GM11168 (cell line): Measurements from ENCODE around the gene GRIN3A.
"Not testable (repeated sequence)": the region's sequence is repeated elsewhere in the genome, so short reads cannot be mapped to it uniquely, and the experiment has no call there.

Source experiments
- in situ Hi-C: fragments of 300-500 bp; cut with MboI; formaldehyde crosslinking; loops from one replicate; pipeline ENCODE4 v1.12.0; 2022; ENCODE audit warnings: low sequenced_read_pairs; ENCODE audit not compliant: unreplicated experiment

The GRIN3A gene

GRCh38 chr9:101636247-101636646, 102.2 kb downstream of the GRIN3A start:
- in situ Hi-C loops, result no loop called here

GRCh38 chr9:101635473-101635872, 103.0 kb downstream of the GRIN3A start:
- in situ Hi-C loops, result no loop called here

GRCh38 chr9:101634741-101635409, 103.6 kb downstream of the GRIN3A start:
- in situ Hi-C loops, result no loop called here

GRCh38 chr9:101632611-101633010, 105.8 kb downstream of the GRIN3A start:
- in situ Hi-C loops, result no loop called here

GRCh38 chr9:101631892-101632291, 106.6 kb downstream of the GRIN3A start:
- in situ Hi-C loops, result no loop called here

- in situ Hi-C loops, result no loop called here
Measured at GRCh38 chr9:101629636-101630035, 108.8 kb downstream of the GRIN3A start.

- in situ Hi-C loops, result no loop called here
Measured at GRCh38 chr9:101628173-101628572, 110.3 kb downstream of the GRIN3A start.

GRCh38 chr9:101626295-101626694, 112.2 kb downstream of the GRIN3A start:
- in situ Hi-C loops, result no loop called here

- in situ Hi-C loops, result no loop called here
Measured at GRCh38 chr9:101625876-101626275, 112.6 kb downstream of the GRIN3A start.

- in situ Hi-C loops, result no loop called here
Measured at GRCh38 chr9:101620452-101620851, 118.0 kb downstream of the GRIN3A start.

- in situ Hi-C loops, result no loop called here
Measured at GRCh38 chr9:101618698-101619097, 119.7 kb downstream of the GRIN3A start.

GRCh38 chr9:101605547-101605946, 132.9 kb downstream of the GRIN3A start:
- in situ Hi-C loops, result no loop called here

GRCh38 chr9:101604296-101604695, 134.2 kb downstream of the GRIN3A start:
- in situ Hi-C loops, result no loop called here

GRCh38 chr9:101601904-101602765, 136.3 kb downstream of the GRIN3A start:
- in situ Hi-C loops, result no loop called here

- in situ Hi-C loops, result no loop called here
Measured at GRCh38 chr9:101594796-101595195, 143.7 kb downstream of the GRIN3A start, which contains the start of gene PPP3R2. Gene PPP3R2 (minus strand): TSS chr9:101594969. CDS start chr9:101594921, 48 bp downstream.

- in situ Hi-C loops, result no loop called here
Measured at GRCh38 chr9:101593345-101593744, 145.1 kb downstream of the GRIN3A start.

- in situ Hi-C loops, result no loop called here
Measured at GRCh38 chr9:101592788-101593187, 145.7 kb downstream of the GRIN3A start.

GRCh38 chr9:101591787-101592446, 146.5 kb downstream of the GRIN3A start:
- in situ Hi-C loops, result no loop called here

- in situ Hi-C loops, result no loop called here
Measured at GRCh38 chr9:101590901-101591300, 147.5 kb downstream of the GRIN3A start.

GRCh38 chr9:101590074-101590473, 148.4 kb downstream of the GRIN3A start:
- in situ Hi-C loops, result not testable (repeated sequence)
